ENCODE measurements around the gene DAB2IP.
"Not testable (repeated sequence)": the region's sequence is repeated elsewhere in the genome, so short reads cannot be mapped to it uniquely, and the experiment has no call there.

DAB2IP gene

GRCh38 chr9:121619545-121620324, 31.7 kb upstream of the DAB2IP start:
- no peaks in the 10 kb centered on the region for H3K9me3 Mint-ChIP-seq (ENCODE audit: low read depth)
- H3K4me3 Mint-ChIP-seq, result no peak overlapping the region
- H3K27me3 Mint-ChIP-seq, result peaks cover 2% of the 10 kb centered on the region
- H3K4me1 Mint-ChIP-seq (ENCODE audit: low read depth), result no peaks in the 10 kb centered on the region
- H3K27ac Mint-ChIP-seq, result no peak overlapping the region
- H3K36me3 Mint-ChIP-seq, result no peaks in the 10 kb centered on the region

GRCh38 chr9:121620325-121620673, 31.1 kb upstream of the DAB2IP start:
- H3K4me3 Mint-ChIP-seq, result no peak overlapping the region
- no peaks in the 10 kb centered on the region for H3K9me3 Mint-ChIP-seq (ENCODE audit: low read depth)
- no peaks in the 10 kb centered on the region for H3K36me3 Mint-ChIP-seq
- peaks cover under 1% of the 10 kb centered on the region for H3K27me3 Mint-ChIP-seq
- H3K4me1 Mint-ChIP-seq (ENCODE audit: low read depth), result no peaks in the 10 kb centered on the region
- H3K27ac Mint-ChIP-seq, result no peak overlapping the region

GRCh38 chr9:121620777-121621449, 30.5 kb upstream of the DAB2IP start:
- H3K36me3 Mint-ChIP-seq, result no peaks in the 10 kb centered on the region
- H3K27ac Mint-ChIP-seq, result no peak overlapping the region
- H3K4me1 Mint-ChIP-seq (ENCODE audit: low read depth), result no peaks in the 10 kb centered on the region
- H3K4me3 Mint-ChIP-seq, result no peak overlapping the region
- H3K9me3 Mint-ChIP-seq (ENCODE audit: low read depth), result no peaks in the 10 kb centered on the region
- H3K27me3 Mint-ChIP-seq, result no peaks in the 10 kb centered on the region

GRCh38 chr9:121622387-121623203, 28.8 kb upstream of the DAB2IP start:
- Mint-ChIP-seq H3K9me3 (ENCODE audit: low read depth) (no peaks in the 10 kb centered on the region), H3K4me3 (no peak overlapping the region), H3K4me1 (ENCODE audit: low read depth) (no peaks in the 10 kb centered on the region), H3K36me3 (no peaks in the 10 kb centered on the region), H3K27ac (no peak overlapping the region), H3K27me3 (no peaks in the 10 kb centered on the region)

GRCh38 chr9:121623430-121623829, 28.0 kb upstream of the DAB2IP start:
- H3K27ac Mint-ChIP-seq; H3K4me1 Mint-ChIP-seq (ENCODE audit: low read depth); H3K27me3 Mint-ChIP-seq; H3K4me3 Mint-ChIP-seq; H3K36me3 Mint-ChIP-seq; H3K9me3 Mint-ChIP-seq (ENCODE audit: low read depth): not testable (repeated sequence)

- no peaks in the 10 kb centered on the region for H3K4me1 Mint-ChIP-seq (ENCODE audit: low read depth)
- H3K9me3 Mint-ChIP-seq (ENCODE audit: low read depth), result no peaks in the 10 kb centered on the region
These were observed 25.8 kb upstream of the DAB2IP start for GRCh38 chr9:121625590-121625989.

GRCh38 chr9:121626012-121626411, 25.4 kb upstream of the DAB2IP start:
- no peak overlapping the region for H3K27ac Mint-ChIP-seq
- no peak overlapping the region for H3K4me3 Mint-ChIP-seq
- H3K27me3 Mint-ChIP-seq, result no peaks in the 10 kb centered on the region
- H3K4me1 Mint-ChIP-seq (ENCODE audit: low read depth), result no peaks in the 10 kb centered on the region
- no peaks in the 10 kb centered on the region for H3K9me3 Mint-ChIP-seq (ENCODE audit: low read depth)
- no peaks in the 10 kb centered on the region for H3K36me3 Mint-ChIP-seq

More at GRCh38 chr9:121625590-121625989, 25.8 kb upstream of the DAB2IP start:
- Mint-ChIP-seq H3K36me3 (no peaks in the 10 kb centered on the region), H3K27me3 (no peaks in the 10 kb centered on the region), H3K27ac (no peak overlapping the region), H3K4me3 (no peak overlapping the region)

- H3K4me3 Mint-ChIP-seq, result no peak overlapping the region
- no peaks in the 10 kb centered on the region for H3K36me3 Mint-ChIP-seq
- no peaks in the 10 kb centered on the region for H3K9me3 Mint-ChIP-seq (ENCODE audit: low read depth)
- H3K27me3 Mint-ChIP-seq, result no peaks in the 10 kb centered on the region
- H3K27ac Mint-ChIP-seq, result no peak overlapping the region
- H3K4me1 Mint-ChIP-seq (ENCODE audit: low read depth), result no peaks in the 10 kb centered on the region
These were observed 24.0 kb upstream of the DAB2IP start for GRCh38 chr9:121627427-121627826.

- Mint-ChIP-seq H3K9me3 (ENCODE audit: low read depth) (no peaks in the 10 kb centered on the region), H3K4me1 (ENCODE audit: low read depth) (no peaks in the 10 kb centered on the region), H3K36me3 (no peaks in the 10 kb centered on the region), H3K27ac (no peak overlapping the region), H3K27me3 (no peaks in the 10 kb centered on the region), H3K4me3 (no peak overlapping the region)
These were observed 23.0 kb upstream of the DAB2IP start for GRCh38 chr9:121628401-121628800.

GRCh38 chr9:121631115-121631514, 20.3 kb upstream of the DAB2IP start:
- no peak overlapping the region for H3K27ac Mint-ChIP-seq
- no peaks in the 10 kb centered on the region for H3K9me3 Mint-ChIP-seq (ENCODE audit: low read depth)
- H3K36me3 Mint-ChIP-seq, result no peaks in the 10 kb centered on the region
- no peaks in the 10 kb centered on the region for H3K27me3 Mint-ChIP-seq
- H3K4me1 Mint-ChIP-seq (ENCODE audit: low read depth), result peaks cover 5% of the 10 kb centered on the region
- H3K4me3 Mint-ChIP-seq, result no peak overlapping the region

- no peaks in the 10 kb centered on the region for H3K36me3 Mint-ChIP-seq
- no peak overlapping the region for H3K27ac Mint-ChIP-seq
- no peak overlapping the region for H3K4me3 Mint-ChIP-seq
- H3K9me3 Mint-ChIP-seq (ENCODE audit: low read depth), result no peaks in the 10 kb centered on the region
- H3K4me1 Mint-ChIP-seq (ENCODE audit: low read depth), result peaks cover 5% of the 10 kb centered on the region
- H3K27me3 Mint-ChIP-seq, result no peaks in the 10 kb centered on the region
These were observed 19.4 kb upstream of the DAB2IP start for GRCh38 chr9:121631978-121632418.

- H3K36me3 Mint-ChIP-seq, result no peaks in the 10 kb centered on the region
- no peak overlapping the region for H3K27ac Mint-ChIP-seq
- H3K9me3 Mint-ChIP-seq (ENCODE audit: low read depth), result no peaks in the 10 kb centered on the region
- no peaks in the 10 kb centered on the region for H3K27me3 Mint-ChIP-seq
- peaks cover 5% of the 10 kb centered on the region for H3K4me1 Mint-ChIP-seq (ENCODE audit: low read depth)
- no peak overlapping the region for H3K4me3 Mint-ChIP-seq
These were observed 18.2 kb upstream of the DAB2IP start for GRCh38 chr9:121633119-121633714.

GRCh38 chr9:121633736-121634135, 17.7 kb upstream of the DAB2IP start:
- no peaks in the 10 kb centered on the region for H3K9me3 Mint-ChIP-seq (ENCODE audit: low read depth)
- H3K4me3 Mint-ChIP-seq, result no peak overlapping the region
- H3K27ac Mint-ChIP-seq, result no peak overlapping the region
- H3K27me3 Mint-ChIP-seq, result no peaks in the 10 kb centered on the region
- H3K36me3 Mint-ChIP-seq, result no peaks in the 10 kb centered on the region
- H3K4me1 Mint-ChIP-seq (ENCODE audit: low read depth), result peaks cover 5% of the 10 kb centered on the region

GRCh38 chr9:121634329-121635261, 16.8 kb upstream of the DAB2IP start:
- H3K9me3 Mint-ChIP-seq (ENCODE audit: low read depth), result no peaks in the 10 kb centered on the region
- no peaks in the 10 kb centered on the region for H3K27me3 Mint-ChIP-seq
- no peak overlapping the region for H3K4me3 Mint-ChIP-seq
- H3K36me3 Mint-ChIP-seq, result no peaks in the 10 kb centered on the region
- no peak overlapping the region for H3K27ac Mint-ChIP-seq
- peaks cover 5% of the 10 kb centered on the region for H3K4me1 Mint-ChIP-seq (ENCODE audit: low read depth)
